Brain pericyte (primary cell): ENCODE results near the gene NLRP6.
"Not testable (repeated sequence)": the region's sequence is repeated elsewhere in the genome, so short reads cannot be mapped to it uniquely, and the experiment has no call there.

Experiments used
- DNase-seq: peaks from one replicate; pipeline ENCODE4 v3.0.0-alpha.2; 2012; ENCODE audit warnings: low read depth, low spot score

Gene NLRP6

DNA sequence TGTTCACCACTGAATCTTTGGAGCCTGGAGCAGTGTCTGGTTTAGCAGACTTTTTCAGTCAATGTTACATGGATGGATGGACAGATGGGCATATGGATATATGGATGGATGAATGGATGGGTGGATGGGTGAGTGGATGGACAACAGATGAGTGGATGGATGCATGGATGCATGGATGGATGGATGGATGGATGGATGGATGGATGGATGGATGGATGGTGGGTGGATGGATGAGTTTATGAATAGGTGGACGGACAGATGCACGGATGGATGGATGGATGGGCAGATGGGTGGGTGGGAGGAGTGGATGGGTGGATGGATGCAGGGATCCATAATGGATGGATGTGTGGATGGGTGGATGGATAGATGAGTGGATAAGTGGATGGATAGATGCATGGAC, 22.4 kb upstream of the NLRP6 start:
- no peak for DNase-seq

DNA sequence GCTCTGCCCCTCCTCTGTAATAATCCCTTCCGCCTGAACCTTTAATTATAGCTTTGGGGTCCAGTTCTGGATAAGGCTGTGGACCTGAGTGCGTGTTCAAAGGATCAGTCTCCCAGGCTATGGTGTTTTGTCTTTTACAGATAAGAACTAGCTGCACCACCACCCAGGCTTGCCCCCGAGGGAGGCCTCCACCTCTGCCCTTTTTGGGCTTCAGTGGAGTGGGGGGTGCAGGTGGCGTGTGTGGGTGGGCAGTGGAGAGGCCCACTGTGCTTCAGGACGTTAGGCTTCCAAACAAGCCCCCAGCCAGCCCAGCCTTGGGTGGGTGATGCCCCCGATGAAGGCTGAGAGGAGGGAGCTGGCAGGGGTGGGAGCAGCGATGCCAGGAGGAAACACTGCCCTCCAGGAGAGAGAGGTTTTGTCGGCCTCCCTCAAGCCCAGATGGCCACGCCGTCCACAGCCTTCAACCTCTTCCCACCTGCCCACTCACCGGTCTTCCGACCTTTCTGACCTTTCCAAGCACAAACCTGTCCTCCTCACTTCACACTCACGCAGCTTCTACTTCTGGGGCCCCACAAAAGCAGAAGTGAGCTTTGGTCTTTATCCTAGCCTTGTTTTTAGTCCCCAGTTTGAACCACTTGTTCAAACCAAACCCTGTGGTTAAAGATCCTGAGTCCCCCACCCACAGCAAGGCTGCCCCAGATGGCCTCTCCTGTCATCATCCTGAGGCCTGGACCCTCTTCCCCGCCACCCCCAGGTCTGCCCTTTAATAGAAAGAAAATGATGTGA, 21.1 kb upstream of the NLRP6 start:
- DNase-seq = no peak

DNA sequence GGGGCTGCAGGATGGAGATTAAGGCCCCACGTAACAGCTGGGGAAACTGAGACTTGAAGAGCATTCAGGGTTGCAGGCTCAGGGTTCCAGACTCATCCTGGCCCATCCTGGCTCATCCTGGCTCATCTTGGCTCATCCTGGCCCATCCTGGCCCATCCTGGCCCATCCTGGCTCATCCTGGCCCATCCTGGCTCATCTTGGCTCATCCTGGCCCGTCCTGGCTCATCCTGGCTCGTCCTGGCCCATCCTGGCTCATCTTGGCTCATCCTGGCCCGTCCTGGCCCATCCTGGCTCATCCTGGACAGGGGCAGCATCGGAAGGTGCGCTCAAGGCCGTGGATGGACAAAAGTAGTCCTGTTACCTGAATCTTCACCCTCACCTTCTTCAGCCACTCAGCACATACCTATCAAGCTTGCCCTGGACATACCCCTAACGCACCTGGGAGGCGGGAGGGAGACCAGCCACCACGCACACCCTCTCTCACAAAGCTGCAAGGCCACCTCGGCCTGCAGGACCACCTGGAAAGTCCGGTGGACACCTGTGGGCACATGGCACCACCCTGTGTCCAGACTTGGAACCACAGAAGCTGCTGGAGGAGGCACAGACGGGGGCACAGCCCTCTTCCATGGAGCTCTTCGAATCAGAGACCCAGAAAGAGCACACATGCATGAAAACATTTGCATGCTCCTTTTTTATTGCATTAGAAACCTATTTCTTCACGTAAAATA, 20.3 kb upstream of the NLRP6 start:
- no peak for DNase-seq

DNA sequence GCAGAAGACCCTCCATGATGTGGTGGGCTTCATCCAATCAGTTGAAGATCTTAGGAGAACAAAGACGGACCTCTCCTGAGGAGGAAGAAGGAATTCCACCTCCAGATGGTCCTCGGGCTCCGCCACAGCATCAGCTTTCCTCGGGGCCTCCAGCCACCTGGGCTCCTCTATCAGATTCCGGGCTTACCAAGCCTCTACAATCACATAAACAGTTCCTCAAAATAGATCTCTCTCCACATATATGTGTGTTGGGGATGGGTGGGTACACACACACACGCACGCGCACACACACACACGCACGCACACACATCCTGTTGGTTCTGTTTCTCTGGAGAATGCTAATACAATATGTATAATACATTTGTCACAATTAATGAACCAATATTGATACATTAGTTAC, 18.8 kb upstream of the NLRP6 start:
- DNase-seq = no peak

DNA sequence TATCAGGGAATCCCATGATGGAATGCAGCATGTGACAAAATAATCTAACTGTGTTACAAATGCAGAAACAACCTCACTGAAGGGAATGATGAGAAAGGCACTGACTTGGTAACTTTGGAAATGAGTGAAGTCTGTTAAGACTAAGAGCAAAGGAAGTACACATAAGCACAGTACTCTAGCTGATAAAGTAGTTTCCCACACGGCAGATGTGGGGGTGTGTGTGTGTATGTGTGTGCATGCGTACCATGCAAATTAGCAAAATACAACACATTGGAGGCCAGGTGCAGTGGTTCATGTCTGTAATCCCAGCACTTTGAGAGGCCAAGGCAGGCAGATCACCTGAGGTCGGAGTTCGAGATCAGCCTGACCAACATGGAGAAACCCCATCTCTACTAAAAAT, 16.6 kb upstream of the NLRP6 start:
- DNase-seq = no peak

DNA sequence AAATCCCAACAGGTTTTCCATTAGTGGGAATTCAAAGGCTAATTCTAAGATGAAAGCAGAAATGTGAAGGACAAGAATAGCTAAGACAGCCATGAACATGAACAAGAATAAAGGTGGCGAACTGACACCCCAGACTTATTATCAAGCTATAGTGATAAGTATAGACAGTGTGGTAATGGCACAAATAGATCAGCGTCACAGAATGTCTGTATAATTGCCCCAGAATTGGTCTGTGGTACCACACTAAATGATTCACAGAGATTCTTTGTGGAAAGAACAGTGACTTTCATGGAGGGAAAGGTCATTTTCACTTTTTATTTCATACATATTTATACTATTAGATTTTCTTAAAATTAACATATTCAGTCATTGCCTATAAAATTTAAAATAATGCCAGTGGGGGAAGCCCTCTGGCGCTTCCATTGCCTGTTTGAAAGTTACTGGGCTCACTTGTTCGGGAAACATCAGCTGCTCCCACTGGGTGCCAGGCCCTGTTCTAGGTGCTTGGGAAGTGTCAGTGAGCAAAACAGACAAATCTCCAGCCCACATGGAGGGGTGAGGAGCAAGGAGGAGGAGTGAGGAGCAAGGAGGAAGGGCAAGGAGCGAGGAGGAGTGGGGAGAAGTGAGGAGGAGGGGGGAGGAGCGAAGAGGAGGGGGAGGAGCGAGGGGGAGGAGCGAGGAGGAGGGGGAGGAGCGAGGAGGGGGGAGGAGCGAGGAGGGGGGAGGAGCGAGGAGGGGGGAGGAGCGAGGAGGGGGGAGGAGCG, 11.3 kb upstream of the NLRP6 start:
- DNase-seq = no peak

DNA sequence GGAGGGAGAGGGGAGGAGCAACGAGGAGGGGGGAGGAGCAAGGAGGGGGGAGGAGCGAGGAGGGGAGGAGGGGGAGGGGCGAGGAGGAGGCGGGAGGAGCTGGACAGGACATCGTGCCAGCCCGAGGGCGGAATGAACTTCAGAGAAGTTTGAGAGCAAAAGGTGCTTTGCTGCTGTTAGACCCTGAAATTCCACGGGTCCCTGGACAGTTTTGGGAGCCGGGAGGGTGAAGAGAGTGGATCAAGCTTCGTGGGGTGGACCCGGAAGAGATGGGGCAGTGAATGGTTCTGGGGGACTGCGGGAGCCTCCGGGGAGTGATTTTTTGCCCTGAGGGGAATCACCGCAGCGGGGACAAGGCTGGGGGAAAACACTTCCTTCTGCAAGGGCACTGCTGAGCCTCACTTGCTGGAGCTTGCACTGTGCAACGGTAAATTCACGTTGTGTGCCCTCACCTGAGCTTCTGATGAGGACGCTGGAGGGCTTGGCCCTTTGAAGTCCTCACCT, 10.7 kb upstream of the NLRP6 start:
- no peak for DNase-seq

DNA sequence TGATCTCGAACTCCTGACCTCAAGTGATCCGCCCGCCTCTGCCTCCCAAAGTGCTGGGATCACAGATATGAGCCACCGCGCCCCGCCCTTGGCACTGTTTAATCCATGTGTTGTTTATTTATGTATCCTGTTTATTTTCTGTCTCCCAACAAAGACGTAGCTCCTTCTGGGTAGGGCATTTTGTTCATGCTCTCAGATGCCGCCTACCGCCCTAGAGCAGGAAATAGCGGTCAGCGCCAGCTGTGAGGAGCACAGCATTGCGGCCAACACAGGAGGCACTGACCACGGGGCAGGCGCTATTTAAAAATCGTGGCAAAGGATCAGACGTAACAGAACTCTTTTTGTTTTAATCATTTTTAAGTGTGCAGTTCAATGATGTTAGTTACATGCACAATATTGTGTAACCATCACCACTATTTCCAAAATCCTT, 9.5 kb upstream of the NLRP6 start:
- DNase-seq = not testable (repeated sequence)

DNA sequence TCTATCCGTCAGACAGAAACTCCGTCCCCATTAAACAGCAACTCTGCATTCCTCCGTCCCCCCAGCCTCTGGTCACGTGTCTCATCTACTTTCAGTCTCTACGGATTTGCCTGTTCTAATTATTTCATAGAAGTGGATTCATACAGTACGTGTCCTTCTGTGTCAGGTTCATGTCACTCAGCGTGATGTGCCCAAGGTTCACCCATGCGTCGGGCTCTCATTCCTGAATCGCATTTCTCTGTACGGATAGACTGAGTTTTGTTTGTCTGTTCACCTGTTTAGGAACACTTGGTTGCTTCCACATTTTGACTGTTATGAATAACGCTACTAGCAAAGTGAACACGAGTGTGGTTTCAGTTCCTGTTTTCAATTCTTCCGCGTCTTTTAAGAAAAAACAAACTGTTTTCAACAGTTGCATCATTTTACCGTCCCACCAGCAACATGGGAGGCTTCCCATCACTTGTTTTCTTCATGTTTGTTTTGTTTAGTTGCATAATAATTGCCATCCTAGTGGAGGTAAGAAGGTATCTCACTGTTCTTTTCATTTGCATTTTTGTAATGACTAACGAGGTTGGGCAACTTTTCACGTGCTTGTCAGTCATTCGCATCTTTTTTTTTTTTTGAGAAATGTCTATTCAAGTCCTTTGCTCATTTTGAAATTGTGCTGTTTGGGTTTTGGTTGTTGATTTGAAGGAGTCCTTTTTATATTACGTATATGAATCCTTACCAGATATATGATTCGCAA, 8.9 kb upstream of the NLRP6 start:
- DNase-seq = no peak

DNA sequence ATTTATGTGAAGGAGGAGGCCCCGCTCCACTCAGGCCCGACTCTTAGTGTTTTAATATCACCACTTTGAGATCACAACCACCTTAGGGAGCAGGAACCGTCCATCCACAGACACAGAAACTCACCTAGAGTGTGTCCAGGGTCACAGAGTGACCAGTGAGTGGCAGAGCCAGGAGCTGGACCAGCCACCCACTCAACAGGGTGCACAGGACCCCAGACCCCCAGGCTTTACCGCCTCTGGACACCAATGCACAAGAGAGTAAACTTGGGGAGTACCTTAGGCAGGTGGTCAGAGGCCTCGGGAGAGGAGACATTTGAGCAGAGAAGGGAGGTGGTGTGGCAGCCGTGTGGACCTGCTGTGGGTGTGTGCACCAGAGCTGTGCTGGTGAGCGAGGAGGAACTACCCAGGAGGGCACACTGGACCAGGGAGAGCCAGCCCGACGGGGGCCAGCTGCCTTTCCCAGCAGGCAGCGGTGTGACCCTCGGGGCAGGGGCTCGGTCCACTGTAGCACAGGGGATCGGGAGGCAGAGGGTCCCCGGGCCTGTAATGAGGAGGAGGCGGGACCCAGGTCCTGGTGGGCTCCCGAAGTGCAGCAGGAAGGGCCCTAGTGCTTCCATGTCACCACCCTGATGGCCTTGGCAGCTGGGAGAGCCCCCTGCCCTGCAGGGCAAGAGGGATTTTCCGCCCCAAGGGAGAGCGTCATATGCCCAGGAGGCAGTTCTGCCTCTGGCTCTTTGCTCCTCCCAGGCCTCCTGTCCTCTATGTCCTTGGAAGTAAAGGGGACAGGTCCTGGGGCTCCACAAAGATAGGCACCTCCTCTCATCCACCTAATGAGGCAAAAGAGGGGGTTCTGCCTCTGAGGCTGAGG, 7.5 kb upstream of the NLRP6 start:
- no peak for DNase-seq

DNA sequence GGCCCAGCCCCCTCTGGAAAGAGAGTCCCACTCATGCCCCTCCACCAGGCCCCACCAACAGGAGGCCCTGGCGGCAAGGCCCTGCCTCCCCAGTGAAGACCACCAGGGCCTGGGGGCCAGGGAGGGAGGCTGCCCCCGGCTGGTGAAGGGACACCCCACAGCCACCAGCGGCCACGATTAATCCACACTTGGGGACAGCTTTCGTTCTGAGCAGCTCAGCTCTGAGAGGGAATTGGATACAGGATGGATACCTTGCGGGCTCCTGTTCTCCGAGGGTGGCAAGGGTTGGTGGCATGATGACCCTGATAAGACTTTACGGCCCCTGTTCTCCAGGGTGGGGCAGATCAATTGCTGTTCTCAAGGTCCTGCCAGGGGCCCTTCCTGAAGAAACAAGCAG, 6.9 kb upstream of the NLRP6 start:
- no peak for DNase-seq

DNA sequence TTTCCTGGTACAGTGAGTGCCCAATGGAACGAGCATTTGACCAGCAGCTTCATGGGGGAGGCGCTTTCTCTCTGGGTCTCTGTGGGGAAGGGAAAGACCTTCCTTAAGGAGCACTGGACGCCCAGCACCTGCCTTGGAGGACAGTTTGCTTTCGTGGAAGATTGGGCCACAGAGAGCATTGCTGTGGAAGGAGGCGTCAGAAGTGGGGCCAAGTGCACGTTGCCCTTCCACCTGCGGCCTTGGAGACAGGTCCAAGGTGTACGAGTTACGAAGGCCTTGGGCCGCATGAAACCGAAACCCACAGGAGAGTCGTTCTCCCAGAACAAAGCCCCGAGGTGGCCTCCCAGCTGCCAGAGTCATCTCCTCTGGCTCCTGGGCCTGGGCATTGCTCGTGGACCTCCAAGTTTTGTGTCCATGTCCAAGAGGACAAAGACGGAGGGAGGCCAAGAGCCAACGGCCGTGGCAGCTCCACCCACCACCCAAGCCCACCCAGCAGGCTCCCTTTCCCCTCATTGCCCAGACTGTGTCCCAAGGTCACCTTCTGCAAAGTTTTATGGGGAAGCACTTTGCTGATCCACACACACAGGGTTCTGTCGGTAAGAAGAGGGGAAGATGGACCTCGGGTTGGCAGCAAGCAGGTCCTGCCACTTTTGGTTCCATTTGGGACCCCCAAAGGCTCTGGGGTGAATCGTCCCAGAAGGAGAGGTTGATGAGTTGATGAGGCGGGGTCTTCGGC, 5.8 kb upstream of the NLRP6 start:
- DNase-seq = no peak

DNA sequence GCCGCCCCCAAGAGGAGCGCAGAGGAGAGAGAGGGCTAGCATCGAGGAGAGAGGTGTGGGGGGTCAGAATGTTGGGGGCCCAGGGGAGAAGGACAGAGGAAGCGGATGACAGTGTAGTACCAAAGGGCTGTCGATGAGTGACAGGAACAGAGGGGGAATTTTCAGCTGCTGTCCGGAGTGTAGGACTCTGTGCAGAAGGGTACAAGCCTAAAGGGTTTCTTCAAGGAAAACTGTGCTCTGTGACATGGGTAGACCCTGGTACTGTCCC, 5.3 kb upstream of the NLRP6 start:
- no peak for DNase-seq

DNA sequence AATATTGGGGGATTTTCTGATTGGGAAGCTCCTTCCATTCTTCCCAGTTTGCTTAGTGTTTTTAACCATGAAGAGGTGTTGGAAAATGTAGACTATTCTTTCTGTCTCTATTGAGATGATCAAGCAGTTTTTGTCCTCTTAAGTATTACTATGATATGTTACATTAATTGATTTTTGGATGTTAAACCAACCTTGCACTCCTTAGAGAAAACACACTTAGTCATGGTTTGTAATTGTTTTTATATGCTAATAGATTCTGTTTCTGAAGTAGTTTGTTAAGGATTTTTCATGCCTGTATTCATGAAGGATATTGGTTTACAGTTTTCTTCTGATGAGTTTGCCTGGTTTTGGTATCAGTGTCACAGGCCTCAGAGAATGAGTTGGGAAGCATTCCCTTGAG, 2.0 kb upstream of the NLRP6 start:
- no peak for DNase-seq

DNA sequence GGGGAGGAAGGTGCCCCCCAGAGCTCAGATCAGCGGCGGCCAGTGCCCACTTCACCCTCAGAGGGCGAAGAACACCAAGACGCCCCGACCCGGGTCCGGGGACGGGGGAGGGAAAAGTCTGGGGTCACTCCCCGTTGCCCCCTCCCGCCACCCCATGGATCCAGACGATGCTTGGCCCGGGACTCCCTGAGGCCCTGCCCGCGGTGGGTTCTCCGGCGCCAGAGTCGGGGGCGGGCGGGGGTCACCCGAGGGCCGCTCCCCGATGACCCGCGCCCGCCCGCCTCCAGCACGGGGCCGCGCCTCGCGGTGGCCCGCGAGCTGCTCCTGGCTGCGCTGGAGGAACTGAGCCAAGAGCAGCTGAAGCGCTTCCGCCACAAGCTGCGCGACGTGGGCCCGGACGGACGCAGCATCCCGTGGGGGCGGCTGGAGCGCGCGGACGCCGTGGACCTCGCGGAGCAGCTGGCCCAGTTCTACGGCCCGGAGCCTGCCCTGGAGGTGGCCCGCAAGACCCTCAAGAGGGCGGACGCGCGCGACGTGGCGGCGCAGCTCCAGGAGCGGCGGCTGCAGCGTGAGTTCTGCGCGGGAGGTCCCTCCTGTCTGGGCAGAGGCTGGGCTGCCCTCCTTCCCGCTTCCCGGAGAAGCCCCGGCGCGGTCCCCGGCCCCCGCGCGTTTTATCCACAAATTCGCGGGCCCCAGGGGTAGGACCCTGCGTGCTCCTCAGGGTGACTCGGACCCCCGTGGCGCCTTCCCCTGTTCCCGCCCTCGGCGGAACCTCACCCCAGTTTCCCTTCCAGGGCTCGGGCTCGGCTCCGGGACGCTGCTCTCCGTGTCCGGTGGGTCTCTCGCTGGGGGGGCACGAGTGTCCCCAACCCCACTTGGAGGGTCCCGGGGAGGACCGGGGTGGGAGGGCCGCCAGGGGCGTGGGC, 1.1 kb downstream of the NLRP6 start:
- no peak for DNase-seq

DNA sequence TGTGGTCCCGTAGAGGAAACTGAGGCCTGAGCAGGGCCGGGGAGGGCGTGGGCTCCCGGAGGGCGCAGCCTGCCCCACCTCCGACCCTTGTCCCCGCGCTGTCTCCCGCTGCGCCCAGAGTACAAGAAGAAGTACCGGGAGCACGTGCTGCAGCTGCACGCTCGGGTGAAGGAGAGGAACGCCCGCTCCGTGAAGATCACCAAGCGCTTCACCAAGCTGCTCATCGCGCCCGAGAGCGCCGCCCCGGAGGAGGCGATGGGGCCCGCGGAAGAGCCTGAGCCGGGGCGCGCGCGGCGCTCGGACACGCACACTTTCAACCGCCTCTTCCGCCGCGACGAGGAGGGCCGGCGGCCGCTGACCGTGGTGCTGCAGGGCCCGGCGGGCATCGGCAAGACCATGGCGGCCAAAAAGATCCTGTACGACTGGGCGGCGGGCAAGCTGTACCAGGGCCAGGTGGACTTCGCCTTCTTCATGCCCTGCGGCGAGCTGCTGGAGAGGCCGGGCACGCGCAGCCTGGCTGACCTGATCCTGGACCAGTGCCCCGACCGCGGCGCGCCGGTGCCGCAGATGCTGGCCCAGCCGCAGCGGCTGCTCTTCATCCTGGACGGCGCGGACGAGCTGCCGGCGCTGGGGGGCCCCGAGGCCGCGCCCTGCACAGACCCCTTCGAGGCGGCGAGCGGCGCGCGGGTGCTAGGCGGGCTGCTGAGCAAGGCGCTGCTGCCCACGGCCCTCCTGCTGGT, 1.9 kb downstream of the NLRP6 start:
- no peak for DNase-seq

DNA sequence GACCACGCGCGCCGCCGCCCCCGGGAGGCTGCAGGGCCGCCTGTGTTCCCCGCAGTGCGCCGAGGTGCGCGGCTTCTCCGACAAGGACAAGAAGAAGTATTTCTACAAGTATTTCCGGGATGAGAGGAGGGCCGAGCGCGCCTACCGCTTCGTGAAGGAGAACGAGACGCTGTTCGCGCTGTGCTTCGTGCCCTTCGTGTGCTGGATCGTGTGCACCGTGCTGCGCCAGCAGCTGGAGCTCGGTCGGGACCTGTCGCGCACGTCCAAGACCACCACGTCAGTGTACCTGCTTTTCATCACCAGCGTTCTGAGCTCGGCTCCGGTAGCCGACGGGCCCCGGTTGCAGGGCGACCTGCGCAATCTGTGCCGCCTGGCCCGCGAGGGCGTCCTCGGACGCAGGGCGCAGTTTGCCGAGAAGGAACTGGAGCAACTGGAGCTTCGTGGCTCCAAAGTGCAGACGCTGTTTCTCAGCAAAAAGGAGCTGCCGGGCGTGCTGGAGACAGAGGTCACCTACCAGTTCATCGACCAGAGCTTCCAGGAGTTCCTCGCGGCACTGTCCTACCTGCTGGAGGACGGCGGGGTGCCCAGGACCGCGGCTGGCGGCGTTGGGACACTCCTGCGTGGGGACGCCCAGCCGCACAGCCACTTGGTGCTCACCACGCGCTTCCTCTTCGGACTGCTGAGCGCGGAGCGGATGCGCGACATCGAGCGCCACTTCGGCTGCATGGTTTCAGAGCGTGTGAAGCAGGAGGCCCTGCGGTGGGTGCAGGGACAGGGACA, 2.7 kb downstream of the NLRP6 start:
- DNase-seq = no peak
